Measurements from ENCODE around the gene VIT.

The VIT gene

DNA sequence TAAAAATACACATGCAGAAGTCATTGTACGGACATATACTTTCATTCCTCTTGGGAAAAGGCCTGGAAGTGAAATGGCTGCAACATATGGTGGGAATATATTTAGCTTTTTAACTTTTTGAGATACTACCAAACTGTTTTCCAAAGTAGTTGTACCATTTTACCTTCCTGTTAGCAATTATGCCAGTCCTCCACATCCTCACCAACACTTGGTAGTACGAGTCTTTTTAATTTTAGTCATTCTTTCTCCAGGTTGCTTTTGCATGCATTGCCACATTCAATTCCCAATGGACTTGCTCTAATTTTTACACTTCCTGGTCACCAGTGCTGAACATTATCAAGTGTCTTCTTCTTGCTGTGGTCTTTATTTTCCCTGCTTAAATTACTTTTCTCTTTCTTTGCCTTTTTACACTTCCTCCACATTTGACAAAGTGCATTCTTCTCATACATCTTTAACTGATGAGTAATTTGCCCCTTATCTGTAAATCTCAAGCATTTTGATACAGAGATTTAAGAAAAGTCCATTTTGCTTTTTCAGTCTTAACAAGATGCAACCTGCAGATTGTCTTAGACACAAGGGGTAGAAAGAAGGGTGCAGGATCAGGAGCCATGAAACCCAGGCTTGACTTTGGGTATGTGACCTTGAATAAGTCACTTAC lies 14.5 kb downstream of the VIT start:
- DNase-seq (ENCODE audit: low read depth): no peak

DNA sequence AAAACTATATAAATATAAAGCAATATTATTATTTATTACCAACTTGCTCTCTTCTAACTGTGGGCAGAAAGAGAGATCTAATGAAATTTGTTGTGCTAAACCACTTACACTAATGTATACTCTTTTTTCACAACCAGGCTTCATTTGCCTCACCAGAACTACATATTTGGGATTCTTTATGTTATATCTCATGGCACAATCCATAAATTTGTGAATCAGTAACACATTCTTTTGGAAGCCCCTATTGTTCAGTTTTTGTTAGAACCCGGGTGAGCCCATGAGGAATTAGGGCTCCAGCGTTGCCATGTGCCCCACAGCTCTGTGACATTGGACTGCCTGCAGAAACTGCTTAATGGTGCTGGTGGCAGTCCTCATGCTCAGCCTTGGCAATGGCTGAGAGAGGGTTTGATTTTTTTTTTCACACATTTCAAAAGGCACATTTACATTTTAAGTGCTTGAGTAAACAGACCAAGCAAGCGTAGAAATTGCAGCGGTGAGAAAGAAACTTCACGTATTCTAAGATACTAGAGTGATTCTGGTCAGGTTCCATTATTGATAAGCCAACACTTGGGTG lies 15.3 kb downstream of the VIT start:
- no peak for DNase-seq (ENCODE audit: low read depth)

DNA sequence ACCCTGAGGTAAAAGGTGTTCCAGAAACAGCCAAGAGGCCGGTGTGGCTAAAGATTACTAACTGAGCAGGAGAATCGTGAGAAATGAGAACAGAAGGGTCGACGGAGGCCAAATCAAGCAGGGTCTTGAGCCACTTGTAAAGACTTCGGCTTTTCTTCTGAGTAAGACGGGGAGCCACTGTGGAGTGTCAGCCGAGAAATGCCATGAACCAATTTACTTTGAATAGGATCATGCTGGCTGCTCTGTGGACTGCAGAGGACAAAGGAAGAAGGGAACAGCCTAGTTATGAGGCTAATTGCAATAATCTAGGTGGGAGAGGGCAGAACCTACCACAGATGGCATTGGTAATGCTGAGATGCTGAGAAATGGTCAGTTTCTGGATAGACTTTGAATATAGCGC lies 16.8 kb downstream of the VIT start:
- DNase-seq (ENCODE audit: low read depth): no peak

DNA sequence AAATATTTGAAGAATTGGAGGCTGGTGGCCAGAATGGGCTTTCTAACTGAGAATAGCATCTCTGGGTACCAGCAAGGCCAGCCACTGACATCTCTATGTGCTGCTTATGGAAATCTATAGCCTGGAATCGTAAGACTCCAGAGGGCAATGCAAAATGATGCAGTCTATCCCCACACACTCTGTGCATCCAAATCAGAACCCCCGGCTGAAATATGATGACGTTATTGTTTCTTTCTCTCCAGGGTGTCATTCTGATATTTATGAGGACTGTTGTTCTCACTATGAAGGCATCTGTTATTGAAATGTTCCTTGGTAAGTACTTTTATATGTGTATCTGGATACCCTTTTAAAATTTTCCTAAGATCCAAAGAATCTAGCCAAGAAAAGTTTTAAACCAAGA lies 19.6 kb downstream of the VIT start:
- no peak for DNase-seq (ENCODE audit: low read depth)

DNA sequence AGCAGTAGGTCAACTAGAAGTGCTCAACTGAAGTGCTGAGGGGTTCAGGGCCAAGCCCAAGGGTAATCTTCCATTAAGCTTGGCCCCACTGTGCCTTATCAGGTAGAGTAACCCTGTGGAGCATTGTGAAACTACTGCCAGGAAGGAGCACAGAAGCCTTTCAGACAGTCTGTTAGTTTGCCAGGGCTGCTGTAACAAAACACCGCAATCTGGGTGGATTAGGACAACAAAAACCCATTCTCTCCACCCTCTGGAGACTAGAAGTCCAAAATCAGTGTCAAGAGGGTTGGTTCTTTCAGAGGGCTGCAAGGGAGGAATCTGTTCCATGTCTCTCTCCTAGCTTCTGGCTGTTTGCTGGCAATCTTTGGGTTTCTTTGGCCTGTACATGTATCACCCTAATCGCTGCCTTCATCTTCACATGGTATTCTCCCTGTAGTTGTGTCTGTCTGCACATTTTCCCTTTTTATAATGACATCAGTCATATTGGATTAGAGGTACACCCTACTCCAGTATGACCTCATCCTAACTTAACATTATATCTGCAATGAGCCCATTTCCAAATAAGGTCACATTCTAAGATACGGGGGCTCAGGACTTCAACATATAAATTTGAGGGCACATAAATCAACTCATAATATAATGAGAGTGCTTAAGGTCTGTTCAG lies 21.2 kb downstream of the VIT start:
- no peak for DNase-seq (ENCODE audit: low read depth)

DNA sequence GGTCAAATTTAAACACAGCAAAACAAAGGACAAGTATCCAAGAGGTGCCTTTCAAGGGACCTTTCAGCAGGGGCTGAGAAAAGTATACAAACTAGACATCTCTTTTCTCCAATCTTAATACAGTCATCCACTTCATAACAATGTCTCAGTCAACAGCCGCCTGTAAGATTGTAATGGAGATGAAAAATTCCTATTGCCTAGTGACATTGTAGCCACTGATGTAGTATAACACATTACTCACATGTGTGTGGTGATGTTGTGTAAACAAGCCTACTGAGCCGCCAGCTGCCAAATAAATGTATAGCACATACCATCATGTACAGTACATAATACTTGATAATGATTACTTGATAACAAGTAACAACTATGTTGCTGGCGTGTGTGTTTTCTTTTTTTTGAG lies 31.0 kb downstream of the VIT start:
- no peak for DNase-seq (ENCODE audit: low read depth)

DNA sequence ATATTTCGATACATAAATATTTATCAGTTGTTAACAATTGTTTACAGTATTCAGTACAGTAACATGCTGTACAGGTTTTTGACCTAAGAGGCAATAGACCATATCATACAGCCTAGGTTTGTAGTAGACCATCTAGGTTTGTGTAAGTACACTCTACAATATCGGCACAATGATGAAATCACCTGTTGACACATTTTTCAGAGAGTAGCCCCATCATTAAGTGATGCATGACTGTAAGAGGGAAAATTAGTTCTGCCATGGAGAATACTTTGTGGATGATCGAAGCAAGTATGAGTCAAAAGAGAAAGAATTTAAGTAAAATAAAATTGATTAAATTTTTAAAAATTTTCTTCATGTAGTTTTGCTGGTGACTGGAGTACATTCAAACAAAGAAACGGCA lies 32.6 kb downstream of the VIT start:
- no peak for DNase-seq (ENCODE audit: low read depth)

DNA sequence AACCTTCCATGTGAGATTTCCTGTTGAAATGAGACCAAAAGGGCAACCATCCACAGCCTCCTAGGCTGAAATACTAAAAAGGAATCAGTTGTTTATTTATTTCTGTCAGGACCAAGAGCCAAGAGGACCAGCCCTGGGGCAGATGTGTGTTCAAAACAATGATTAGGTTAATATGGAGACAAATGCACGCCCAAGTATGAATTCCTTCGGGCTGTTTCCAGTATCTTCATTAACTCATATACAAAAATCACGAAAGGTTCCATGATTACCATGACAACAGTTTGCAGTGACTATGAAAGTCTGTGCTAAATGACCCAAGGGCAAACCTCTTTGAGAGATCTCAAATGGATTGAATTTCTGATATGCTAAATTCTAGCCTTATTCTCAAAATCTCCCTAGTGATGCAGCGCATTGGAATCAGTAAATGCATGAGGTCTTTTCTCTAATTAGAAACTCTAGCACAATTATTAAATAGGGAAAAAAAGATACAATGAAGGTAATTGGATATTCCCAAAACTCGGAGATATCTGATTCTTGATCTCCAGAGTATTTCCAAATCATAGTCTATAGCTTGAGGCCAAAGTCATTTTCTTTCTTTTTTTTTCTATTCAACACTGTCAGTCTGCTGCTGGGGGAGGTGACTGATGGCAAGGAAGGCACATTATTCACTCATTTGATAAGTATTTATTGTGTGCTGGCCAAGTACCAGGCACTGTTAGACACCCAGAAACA lies 35.6 kb downstream of the VIT start:
- DNase-seq (ENCODE audit: low read depth): no peak

DNA sequence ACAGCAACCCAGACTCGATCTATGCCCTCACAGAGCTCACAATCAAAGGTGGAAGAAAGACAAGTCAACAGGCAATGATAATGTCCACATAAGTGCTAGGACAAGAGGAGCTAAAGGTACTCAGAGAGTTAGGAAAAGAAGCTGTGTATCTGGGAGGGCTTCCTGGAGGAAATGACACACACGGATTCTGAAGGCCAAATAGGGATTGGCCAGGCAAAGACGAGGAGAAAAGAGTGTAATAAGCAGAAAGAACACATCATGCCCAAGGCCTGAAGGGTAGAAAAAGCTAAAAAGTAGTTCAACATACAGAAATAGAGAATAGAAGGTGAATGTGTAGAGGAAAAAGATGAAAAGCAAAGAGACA lies 36.1 kb downstream of the VIT start:
- no peak for DNase-seq (ENCODE audit: low read depth)

DNA sequence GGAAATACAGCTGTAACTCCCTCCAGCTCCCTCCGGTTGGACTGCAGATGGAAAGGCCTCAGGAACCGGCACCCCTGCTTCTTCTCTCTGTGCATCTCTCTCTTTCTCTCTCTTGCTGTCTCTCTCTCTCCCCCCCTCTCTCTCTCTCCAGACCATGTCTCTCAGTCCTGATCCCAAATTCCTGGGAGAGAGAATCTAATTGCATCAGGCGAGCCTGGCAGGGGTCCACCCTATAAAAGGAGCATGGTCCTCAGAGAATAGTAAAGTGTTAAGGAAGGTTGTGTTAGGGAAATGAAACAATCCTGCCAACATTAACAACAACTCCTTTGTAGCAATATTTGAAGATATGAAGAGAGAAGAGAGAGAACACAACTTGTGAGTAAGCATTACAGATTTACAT lies 36.7 kb downstream of the VIT start:
- DNase-seq (ENCODE audit: low read depth): no peak

DNA sequence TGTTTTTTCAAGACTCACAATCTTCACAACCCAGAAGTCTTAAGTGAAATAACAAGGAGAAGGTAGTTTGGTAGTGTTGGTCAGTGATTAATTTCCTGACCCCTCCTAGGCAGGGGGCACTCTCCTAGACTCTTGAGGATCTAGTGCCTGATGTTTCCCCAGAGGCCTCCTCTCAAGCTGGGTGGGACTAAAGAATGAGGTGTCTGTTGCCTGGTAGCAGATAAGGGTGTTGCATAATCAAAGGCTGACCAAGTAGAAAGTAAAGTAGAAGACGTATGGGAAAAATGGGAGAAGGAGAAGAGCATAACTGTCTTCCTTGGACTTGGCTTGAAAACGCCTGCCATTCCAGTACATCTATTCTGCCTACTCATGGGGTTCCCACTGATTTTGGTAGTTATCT lies 37.8 kb downstream of the VIT start:
- DNase-seq (ENCODE audit: low read depth): no peak

DNA sequence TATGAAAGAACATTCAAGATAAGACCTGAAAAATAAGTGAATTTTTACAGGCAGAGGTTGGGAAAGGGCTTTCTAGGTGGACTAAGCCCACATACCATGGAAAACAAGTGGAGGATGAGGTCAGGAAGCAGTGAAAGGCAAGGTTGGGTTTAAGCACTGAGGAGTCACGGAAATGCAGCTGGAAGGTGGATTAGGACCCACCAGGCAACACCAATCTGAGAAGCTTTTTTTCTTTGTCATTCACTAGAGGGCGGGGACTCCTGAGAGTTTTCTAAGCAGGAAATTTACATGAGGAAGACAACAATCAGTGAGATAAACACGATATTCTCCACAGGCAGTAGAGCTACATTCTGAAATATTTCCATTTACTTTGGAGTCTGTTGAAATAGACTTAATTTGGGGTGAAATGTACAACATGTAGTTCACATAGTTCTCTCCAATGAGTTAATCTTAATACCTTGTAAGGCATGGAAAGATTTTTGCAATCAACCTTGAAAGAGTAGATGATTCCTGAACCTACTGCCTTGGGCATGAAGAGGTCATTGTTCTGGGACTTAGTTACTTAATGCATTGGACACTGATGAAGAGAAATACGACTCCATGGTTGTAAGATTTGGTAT lies 40.7 kb downstream of the VIT start:
- DNase-seq (ENCODE audit: low read depth): no peak

DNA sequence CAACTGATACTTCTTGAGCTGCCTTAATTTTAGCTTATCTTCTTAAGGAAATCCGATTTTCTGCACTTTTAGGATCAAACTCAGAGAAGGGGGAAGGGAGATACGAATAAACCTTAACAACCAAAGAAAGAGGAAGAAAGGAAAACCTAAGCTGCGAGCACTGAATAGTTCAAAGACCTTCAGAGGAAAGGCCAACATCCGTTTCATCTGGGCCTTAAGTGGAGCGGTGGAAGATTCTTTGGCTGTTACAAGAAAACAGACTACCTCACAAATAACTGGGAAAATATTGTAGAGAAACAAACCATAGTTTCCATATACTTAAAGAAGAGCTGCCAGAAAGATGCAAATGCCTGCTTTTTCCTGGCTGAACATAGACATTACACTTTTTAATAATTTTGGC lies 43.6 kb downstream of the VIT start:
- DNase-seq (ENCODE audit: low read depth): no peak

DNA sequence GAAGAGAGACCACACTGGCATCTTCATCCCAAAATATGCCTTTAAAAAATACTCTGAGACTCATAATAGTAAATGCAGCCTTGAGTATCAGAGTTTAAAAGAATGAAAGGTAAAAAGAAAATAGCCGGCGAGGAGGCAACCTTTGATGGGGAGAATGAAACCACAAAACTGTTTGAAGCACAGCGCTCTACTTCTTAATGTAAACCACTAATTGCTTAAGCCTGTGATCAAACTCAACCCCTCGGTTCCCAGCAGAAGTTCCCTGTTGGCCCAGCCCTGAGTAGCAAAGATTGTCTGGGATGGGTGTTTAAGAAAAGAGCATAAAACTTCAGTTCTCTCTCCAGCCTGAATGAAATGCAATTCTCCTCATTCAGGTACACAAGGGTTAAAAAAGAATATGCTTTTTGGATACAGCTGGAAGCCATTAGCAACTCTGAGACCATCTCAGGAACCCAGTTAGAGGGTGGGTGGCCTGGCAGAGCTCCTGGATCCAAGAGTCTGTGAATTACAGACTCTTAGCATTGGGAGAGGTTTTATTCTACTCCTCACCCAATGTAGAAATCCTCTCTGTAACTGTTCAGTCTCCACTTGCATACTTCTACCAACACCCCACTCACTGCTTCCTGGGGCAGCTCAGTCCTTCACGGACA lies 44.8 kb downstream of the VIT start:
- no peak for DNase-seq (ENCODE audit: low read depth)

DNA sequence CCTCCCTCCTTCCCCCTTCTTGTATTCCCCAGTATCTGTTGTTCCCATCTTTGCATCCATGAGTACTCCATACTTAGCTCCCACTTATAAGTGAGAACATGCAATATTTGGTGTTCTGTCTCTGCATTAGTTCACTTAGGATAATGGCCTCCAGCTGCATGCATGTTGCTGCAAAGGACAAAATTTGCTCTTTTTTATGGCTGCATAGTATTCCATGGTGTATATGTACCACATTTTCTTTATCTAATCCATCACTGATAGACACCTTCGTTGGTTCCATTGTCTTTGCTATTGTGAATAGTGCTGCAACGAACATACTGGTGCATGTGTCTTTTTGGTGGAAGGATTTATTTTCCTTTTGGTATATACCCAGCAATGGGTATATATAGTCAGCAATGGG lies 47.4 kb downstream of the VIT start:
- no peak for DNase-seq (ENCODE audit: low read depth)

DNA sequence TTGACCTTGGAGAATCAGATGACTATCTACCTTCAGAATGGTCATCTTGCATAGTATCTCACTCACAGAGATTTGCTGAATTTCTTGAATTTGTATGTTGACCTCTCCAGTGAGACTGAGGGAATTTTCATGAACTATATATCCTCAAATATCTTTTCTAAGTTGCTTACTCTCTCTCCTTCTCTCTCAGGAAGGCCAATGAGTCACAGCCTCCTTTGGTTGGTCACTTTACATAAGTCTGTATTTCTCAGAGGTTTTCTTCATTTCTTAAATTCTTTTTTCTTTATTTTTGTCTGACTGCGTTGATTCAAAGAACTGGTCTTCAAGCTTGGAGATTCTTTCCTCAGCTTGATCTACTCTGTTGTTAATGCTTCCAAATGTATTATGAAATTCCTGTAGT lies 51.7 kb downstream of the VIT start:
- DNase-seq (ENCODE audit: low read depth): no peak

DNA sequence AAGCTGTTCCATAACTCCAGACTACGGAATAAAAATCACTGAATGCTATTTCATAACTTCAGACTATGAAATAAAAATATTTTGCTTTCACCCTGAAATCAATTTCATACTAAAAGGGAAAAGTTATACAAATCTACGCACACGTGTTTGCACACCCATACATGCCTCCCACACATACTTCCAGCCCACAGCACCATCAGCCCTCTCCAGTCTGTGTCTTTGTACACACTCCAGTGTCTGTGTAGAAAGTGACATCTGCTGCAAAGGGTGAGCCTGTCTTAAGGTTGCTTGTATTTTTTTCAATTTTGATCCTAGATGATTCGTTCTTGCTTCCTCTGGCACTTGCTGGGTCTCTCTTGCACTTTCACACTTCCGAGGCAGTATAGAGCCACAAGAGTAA lies 53.6 kb downstream of the VIT start:
- no peak for DNase-seq (ENCODE audit: low read depth)

DNA sequence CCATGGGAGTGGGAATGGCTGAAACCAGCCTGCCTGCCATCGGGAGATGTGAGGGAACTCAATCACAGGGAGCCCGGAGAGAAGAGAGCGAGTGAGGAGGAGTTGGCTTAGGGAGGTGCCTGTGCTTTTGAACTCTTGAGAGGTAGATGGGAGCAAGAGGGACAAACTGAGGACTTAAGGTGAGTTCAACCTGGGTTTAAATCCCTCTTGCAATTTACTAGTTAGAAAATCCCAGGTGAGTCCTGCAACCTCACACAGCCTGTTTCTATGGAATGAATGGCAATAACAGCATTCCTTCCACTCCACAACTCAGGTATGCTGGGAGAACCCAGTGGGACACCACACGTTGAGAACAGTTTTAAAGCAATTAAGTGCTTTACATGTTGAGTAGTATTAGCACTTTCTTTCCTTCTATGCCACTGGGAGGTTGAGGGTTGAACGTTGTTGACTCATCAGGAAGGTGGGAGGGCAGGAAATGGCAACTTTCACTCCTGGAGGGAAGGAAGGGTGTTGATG lies 57.3 kb downstream of the VIT start:
- no peak for DNase-seq (ENCODE audit: low read depth)

DNA sequence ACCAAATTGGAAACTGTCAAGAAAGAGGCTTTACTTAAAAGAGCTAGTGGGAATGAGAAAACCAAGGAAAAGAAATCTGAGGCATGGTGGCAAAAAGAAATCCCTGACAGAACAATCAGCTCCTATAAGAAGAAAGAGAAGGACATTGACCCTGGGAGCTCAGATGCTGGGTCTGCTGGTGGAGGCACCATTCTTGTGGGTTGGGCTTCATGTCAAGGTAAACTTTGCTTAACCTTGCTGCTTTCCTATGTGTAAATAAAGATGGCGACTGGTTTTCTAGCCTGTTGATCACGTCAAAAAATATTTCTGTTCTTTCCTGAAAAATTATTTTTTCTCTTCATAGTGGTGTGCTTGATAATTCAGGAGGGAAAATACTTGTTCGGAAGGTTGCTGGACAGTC lies 58.1 kb downstream of the VIT start:
- DNase-seq (ENCODE audit: low read depth): no peak

DNA sequence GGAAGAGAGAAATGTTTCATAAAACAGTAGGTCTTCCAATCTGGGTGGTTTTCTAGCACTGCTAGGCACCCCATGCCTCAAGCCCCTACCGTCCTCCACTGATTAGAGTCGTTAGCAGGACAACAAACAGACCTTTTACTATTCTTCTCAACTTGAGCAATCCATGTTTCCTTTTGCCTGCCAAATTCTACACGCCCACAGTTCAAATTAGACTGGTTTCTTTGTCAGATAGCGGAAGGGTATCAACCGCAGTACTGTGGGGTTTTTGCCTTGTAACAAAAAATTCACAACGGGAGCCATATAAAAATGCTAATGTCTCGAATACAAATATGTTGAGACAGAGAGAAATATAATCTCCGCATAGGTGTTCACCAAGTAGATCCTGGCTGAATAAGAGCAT lies 59.9 kb downstream of the VIT start:
- DNase-seq (ENCODE audit: low read depth): no peak

DNA sequence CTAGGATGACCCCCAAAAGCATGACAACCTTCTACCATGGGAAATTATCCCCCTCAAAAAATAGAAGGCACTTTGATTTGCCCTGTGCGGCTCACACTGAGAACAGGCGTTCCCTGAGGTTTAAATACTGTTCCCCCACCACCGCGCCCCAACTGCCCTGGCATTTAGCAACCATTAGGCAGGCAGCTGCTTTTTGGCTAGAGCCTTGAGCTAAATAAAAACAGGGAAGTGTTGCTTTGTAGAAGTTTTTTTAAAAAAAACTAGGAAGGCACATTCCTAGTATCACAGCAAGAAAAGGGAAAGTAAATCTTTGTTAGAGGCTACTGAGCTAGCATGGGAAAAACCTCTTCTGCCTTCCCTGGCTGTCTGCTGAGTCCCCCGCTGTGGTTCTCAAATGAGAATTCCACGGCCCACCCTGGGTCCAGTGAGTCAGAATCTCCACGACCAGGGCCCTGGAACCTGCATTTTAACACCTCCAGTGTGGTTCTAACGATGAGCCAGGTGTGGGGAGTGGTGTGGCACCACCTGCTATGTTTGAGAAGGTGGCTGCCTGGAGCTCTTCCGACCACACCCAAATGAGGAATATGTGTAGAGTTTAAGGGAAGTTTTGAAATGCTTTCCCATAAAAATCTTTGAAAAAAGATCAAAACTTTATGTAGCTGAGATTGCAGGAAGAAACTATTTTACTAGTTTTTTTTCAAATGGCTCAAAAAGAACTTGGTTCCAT lies 66.4 kb downstream of the VIT start:
- DNase-seq (ENCODE audit: low read depth): no peak

Measured in CMK (cell line).